Tibial nerve (tissue), 3 donors: ENCODE results near the gene CANX.

ENCODE experiments used
- POLR2A ChIP-seq, 2 donors: fragments of 450-650 bp; IDR thresholded peaks; one replicate each; pipeline ENCODE4 v1.6.1; 2017; ENCODE audit warnings: antibody characterized with exemption in 2 of 2, mild to moderate bottlenecking in 2 of 2, moderate library complexity in 2 of 2
- TF ChIP-seq, protein P1 (sequence below), 5 experiments: fragments of 200-600 bp in 3 of 5; fragments of 450-650 bp in 2 of 5; sonication (generic) in 3 of 5; IDR thresholded peaks; one replicate each; pipeline ENCODE4 v1.5.1; 2016 to 2019; ENCODE audit warnings: antibody characterized with exemption in 5 of 5, mild to moderate bottlenecking in 3 of 5, moderate library complexity in 2 of 5

DNA sequence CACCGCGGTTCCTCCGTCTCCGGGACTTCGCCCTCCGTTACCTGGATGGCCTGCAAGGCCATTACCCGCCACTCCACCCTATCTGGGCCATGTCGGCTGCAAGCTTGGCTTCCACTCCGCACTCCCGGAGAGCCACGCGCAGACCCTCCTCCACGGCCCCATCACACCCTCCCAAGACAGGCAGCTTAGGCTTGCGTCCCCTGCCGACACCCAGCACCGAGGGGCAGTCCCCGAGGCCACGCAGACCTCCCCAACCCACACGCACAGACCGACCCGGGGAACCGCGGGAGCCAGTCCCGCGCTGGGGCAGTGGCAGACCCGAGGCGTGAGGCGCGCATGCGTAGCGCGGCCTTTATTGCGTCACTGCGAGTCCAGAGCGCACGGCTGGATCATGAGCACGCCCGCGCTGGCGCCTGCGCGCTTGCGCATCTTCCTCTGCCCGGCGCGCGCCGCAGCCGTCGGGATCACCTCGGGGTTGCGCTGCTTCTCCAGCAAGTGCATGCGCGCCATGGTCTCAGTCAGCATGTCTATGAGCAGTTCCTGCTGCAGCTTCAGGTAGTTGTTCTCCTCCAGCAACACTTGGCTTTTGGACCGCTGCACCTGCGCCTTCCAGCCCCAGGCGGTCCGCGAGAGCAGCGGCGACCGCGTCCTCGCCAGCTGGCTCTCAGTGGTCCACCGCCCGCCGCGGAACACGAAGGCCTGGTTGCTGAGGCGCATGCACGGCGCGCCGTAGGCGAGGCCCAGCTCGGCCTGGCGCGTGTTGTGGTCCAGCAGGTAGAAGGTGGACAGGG lies 20.3 kb upstream of the CANX start:
- TF ChIP-seq, protein P1, sequence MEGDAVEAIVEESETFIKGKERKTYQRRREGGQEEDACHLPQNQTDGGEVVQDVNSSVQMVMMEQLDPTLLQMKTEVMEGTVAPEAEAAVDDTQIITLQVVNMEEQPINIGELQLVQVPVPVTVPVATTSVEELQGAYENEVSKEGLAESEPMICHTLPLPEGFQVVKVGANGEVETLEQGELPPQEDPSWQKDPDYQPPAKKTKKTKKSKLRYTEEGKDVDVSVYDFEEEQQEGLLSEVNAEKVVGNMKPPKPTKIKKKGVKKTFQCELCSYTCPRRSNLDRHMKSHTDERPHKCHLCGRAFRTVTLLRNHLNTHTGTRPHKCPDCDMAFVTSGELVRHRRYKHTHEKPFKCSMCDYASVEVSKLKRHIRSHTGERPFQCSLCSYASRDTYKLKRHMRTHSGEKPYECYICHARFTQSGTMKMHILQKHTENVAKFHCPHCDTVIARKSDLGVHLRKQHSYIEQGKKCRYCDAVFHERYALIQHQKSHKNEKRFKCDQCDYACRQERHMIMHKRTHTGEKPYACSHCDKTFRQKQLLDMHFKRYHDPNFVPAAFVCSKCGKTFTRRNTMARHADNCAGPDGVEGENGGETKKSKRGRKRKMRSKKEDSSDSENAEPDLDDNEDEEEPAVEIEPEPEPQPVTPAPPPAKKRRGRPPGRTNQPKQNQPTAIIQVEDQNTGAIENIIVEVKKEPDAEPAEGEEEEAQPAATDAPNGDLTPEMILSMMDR (IDR thresholded peaks at IDR 0.05), result peak in 1 of 5 experiments; percentile 42
- peak; percentile 80 to 94 for TF ChIP-seq POLR2A (IDR thresholded peaks at IDR 0.05)
